HepG2 (cell line): ENCODE results near the gene SLC16A3. TPM values are rescaled to one million over a fixed set of nuclear protein-coding genes. Genes with fewer than 3 reads are reported as not detected.
A peak's percentile ranks its signal among the peaks of the same experiment; 100 is the strongest.

Experiments used
- ATAC-seq: fragments of 200-7000 bp; cut with Tn5 transposase; 3 replicates; pipeline ENCODE4 v1.9.1; 2020; ENCODE audit warnings: mild to moderate bottlenecking, moderate library complexity
- BruUV-seq: library from RNA; stranded (reverse); fragments of 400-500 nt; replicated peaks from 2 replicates; lab custom pipeline; 2021; lab: Mats Ljungman, UMichigan
- CTCF ChIA-PET: fragments of 300-600 bp; formaldehyde crosslinking; extraction: SDS; loops from one replicate; lab custom pipeline; 2021; ENCODE audit warnings: low total read pairs, inconsistent platforms, low intra/inter-chr PET ratio; lab: Yijun Ruan, JAX
- POLR2A ChIA-PET: fragments of 350-600 bp; sonication (Branson Sonifier 250); formaldehyde crosslinking; loops from one replicate; lab custom pipeline; 2020; ENCODE audit warnings: antibody characterized with exemption, inconsistent platforms; lab: Yijun Ruan, JAX
- DNase-seq: peaks from one replicate; pipeline ENCODE4 v3.0.0-alpha.2; 2015; ENCODE audit warnings: low spot score
- FAIRE-seq: peaks from 3 replicates; lab custom pipeline; 2011; peaks lifted over from hg19 to GRCh38; lab: Jason Lieb, UNC
- H2AFZ ChIP-seq: one replicate; pipeline ENCODE4 v1.6.1; 2011; ENCODE audit warnings: low read length, inconsistent platforms
- H3K27ac ChIP-seq: fragments of 300-600 bp; 3 replicates; pipeline ENCODE4 v1.8.0; 2011; ENCODE audit warnings: mixed run types, mild to moderate bottlenecking, mixed read lengths, low read length, inconsistent platforms; ENCODE audit not compliant: insufficient read depth; ENCODE audit errors: extremely low read length
- H3K27me3 ChIP-seq, 2 experiments: fragments of 200-600 bp in 1 of 2; 2 replicates in 1 of 2; 3 replicates in 1 of 2; pipeline versions ENCODE4 v1.6.0 to v1.8.0; 2011; ENCODE audit warnings: low read length in 2 of 2, mild to moderate bottlenecking in 2 of 2, moderate library complexity in 2 of 2, inconsistent platforms in 1 of 2; ENCODE audit not compliant: insufficient read depth in 2 of 2, control insufficient read depth in 1 of 2
- H3K36me3 ChIP-seq, 2 experiments: fragments of 200-600 bp in 1 of 2; replicated peaks in 1 of 2; 2 replicates in 1 of 2; 3 replicates in 1 of 2; pipeline versions ENCODE4 v1.5.1 to v1.8.0; 2011; ENCODE audit warnings: low read length in 2 of 2, inconsistent platforms in 1 of 2; ENCODE audit not compliant: insufficient read depth in 2 of 2, control insufficient read depth in 1 of 2
- H3K4me1 ChIP-seq: 2 replicates; pipeline ENCODE4 v1.5.1; 2012; ENCODE audit warnings: low read length, inconsistent platforms; ENCODE audit not compliant: insufficient read depth
- H3K4me2 ChIP-seq: 2 replicates; pipeline ENCODE4 v1.6.0; 2011; ENCODE audit warnings: low read depth, low read length, inconsistent platforms
- H3K4me3 ChIP-seq, 3 experiments: fragments of 200-600 bp in 1 of 3; sonication (generic), shearing (Covaris generic) in 1 of 3; replicated peaks in 1 of 3; 2 replicates each; pipeline ENCODE4 v1.5.1; 2011 to 2016; ENCODE audit warnings: low read length in 3 of 3, inconsistent platforms in 2 of 3, low read depth in 2 of 3, mild to moderate bottlenecking in 2 of 3, control low read depth in 1 of 3, mixed read lengths in 1 of 3; ENCODE audit not compliant: insufficient read depth in 1 of 3
- H3K79me2 ChIP-seq: one replicate; pipeline ENCODE4 v1.6.1; 2011; ENCODE audit warnings: low read length, inconsistent platforms; ENCODE audit not compliant: insufficient read depth
- H3K9ac ChIP-seq: 2 replicates; pipeline ENCODE4 v1.6.0; 2011; ENCODE audit warnings: mild to moderate bottlenecking, low read depth, low read length, inconsistent platforms; ENCODE audit not compliant: insufficient read depth
- H3K9me3 ChIP-seq: 2 replicates; pipeline ENCODE4 v1.5.1; 2012; ENCODE audit warnings: mild to moderate bottlenecking, low read length
- H4K20me1 ChIP-seq: 2 replicates; pipeline ENCODE4 v1.6.0; 2011; ENCODE audit warnings: inconsistent platforms, mild to moderate bottlenecking, low read length, moderate library complexity; ENCODE audit not compliant: insufficient read depth
- AGO2 ChIP-seq: fragments of 200-400 bp; formaldehyde crosslinking; optimal IDR thresholded peaks from 2 replicates; pipeline ENCODE3; 2017; ENCODE audit warnings: mild to moderate bottlenecking, low read depth, low read length, moderate library complexity
- CEBPG ChIP-seq: IDR thresholded peaks from 2 replicates; pipeline ENCODE4 v1.6.1; 2016
- CEBPZ ChIP-seq: IDR thresholded peaks from 2 replicates; pipeline ENCODE4 v1.6.1; 2012; ENCODE audit warnings: low read length, improper control_type of control experiment
- KDM2A ChIP-seq: sonication (generic); formaldehyde crosslinking; IDR thresholded peaks from 2 replicates; pipeline ENCODE4 v1.4.0; 2020; ENCODE audit warnings: low read depth, missing genetic modification reagents, borderline replicate concordance
- MTA3 ChIP-seq: sonication (generic); formaldehyde crosslinking; IDR thresholded peaks from 2 replicates; pipeline ENCODE4 v1.4.0; 2020; ENCODE audit warnings: missing genetic modification reagents
- NAIF1 ChIP-seq: sonication (generic); formaldehyde crosslinking; IDR thresholded peaks from 2 replicates; pipeline ENCODE4 v1.5.0; 2020; ENCODE audit warnings: mild to moderate bottlenecking, missing genetic modification reagents, borderline replicate concordance
- SIN3A ChIP-seq: IDR thresholded peaks from 2 replicates; pipeline ENCODE4 v1.6.1; 2011; ENCODE audit warnings: low read depth, mild to moderate bottlenecking, control low read depth, low read length, borderline replicate concordance
- TCF7 ChIP-seq: sonication (generic); IDR thresholded peaks from 2 replicates; pipeline ENCODE4 v1.6.1; 2016; ENCODE audit warnings: antibody characterized with exemption, low read depth
- YEATS4 ChIP-seq: sonication (generic); formaldehyde crosslinking; IDR thresholded peaks from 2 replicates; pipeline ENCODE4 v1.4.0; 2020; ENCODE audit warnings: missing genetic modification reagents, borderline replicate concordance
- ZNF232 ChIP-seq: sonication (generic); formaldehyde crosslinking; IDR thresholded peaks from 2 replicates; pipeline ENCODE4 v1.4.0; 2020; ENCODE audit warnings: missing genetic modification reagents, borderline replicate concordance
- ZNF260 ChIP-seq: sonication (generic); formaldehyde crosslinking; IDR thresholded peaks from 2 replicates; pipeline ENCODE4 v1.4.0; 2020; ENCODE audit warnings: missing genetic modification reagents, low read depth, mild to moderate bottlenecking, borderline replicate concordance
- ZNF451 ChIP-seq: sonication (generic); formaldehyde crosslinking; IDR thresholded peaks from 2 replicates; pipeline ENCODE4 v1.5.0; 2020; ENCODE audit warnings: mild to moderate bottlenecking, missing genetic modification reagents
- ZNF557 ChIP-seq: sonication (generic); formaldehyde crosslinking; IDR thresholded peaks from 2 replicates; pipeline ENCODE4 v1.4.0; 2020; ENCODE audit warnings: missing genetic modification reagents
- WGBS: methylation state at CpG from one replicate; pipeline ENCODE4 v1.1.6; 2017; ENCODE audit warnings: low lambda C conversion rate; 5-methylcytosine and 5-hydroxymethylcytosine counted together
- in situ Hi-C: cut with HindIII; loops from 2 replicates; pipeline ENCODE4 v1.10.0; 2017; ENCODE audit warnings: low pct_unique_long_range_greater_than_20kb; ENCODE audit not compliant: extremely low pct_ligation_motif_present
- intact Hi-C: fragments of 100-400 bp; cut with micrococcal nuclease; formaldehyde crosslinking; loops from one replicate; pipeline ENCODE4 v1.10.0; 2022; ENCODE audit not compliant: unreplicated experiment
- polyA plus RNA-seq, 8 experiments: library from polyadenylated mRNA; depleted of rRNA in 3 of 8; stranded (reverse) in 7 of 8; unstranded in 1 of 8; fragments of >200 nt; fragmentation: Illumina TruSeq in 4 of 8; extraction: Trizol in 4 of 8; gene quantifications; 2 replicates each; pipeline versions ENCODE4 v1.2.1 to v1.2.3, GENCODE V29; 2011 to 2016; ENCODE audit warnings: low read depth in 4 of 8, missing spikeins in 1 of 8, mixed read lengths in 1 of 8; ENCODE audit not compliant: insufficient read depth in 1 of 8
- total RNA-seq, 5 experiments: library from RNA; depleted of rRNA; stranded (reverse); fragments of >200 nt; fragmentation: Illumina TruSeq; extraction: Trizol; gene quantifications; 2 replicates each; pipeline ENCODE4 v1.2.3, GENCODE V29; 2016; ENCODE audit warnings: low read depth in 1 of 5
- TF ChIP-seq, protein P1 (sequence below): sonication (generic); formaldehyde crosslinking; IDR thresholded peaks from 2 replicates; pipeline ENCODE4 v1.5.0; 2020; ENCODE audit warnings: missing genetic modification reagents
- TF ChIP-seq, protein P2 (sequence below): sonication (generic); formaldehyde crosslinking; IDR thresholded peaks from 2 replicates; pipeline ENCODE4 v1.4.0; 2020; ENCODE audit warnings: mild to moderate bottlenecking, missing genetic modification reagents
- TF ChIP-seq, protein P3 (sequence below): sonication (generic); formaldehyde crosslinking; IDR thresholded peaks from 2 replicates; pipeline ENCODE4 v1.4.0; 2020; ENCODE audit warnings: missing genetic modification reagents

Gene SLC16A3
- total and polyA plus RNA-seq, 2 of the 13 experiments (the other 11 are each of a cell fraction or from before 2014, with no cell fraction given), result 242 to 349 TPM

GRCh38 chr17:82226809-82227628 is 1.8 kb upstream of the SLC16A3 start:
- H3K9ac ChIP-seq, result peak overlapping the region; percentile 66
- H3K36me3 ChIP-seq, result no peaks in the 10 kb centered on the region
- H3K79me2 ChIP-seq, result peaks cover 28% of the 10 kb centered on the region
- H2AFZ ChIP-seq, result no peak overlapping the region
- no TSS peak for BruUV-seq
- no peaks in the 10 kb centered on the region for H3K9me3 ChIP-seq
- ChIA-PET CTCF (no interaction called here), POLR2A (interaction anchor here (1.0 to 3.2 kb wide), 6 partner anchors 9 to 250 kb away, joined by 3 to 29 read pairs (median 8); partner anchors contain the start of gene CCDC57)
- ATAC-seq (peak; percentile 5; the same call in 1 of the 3 replicates), DNase-seq (no peak), FAIRE-seq (no peak)
- peak overlapping the region; percentile 27 for H3K27ac ChIP-seq
- H3K4me2 ChIP-seq, result peak overlapping the region; percentile 95
- peak overlapping the region; percentile 8 to 77 (median 60); a peak in 4 of 6 replicates for H3K4me3 ChIP-seq
- H4K20me1 ChIP-seq, result peaks cover 25% of the 10 kb centered on the region
- H3K27me3 ChIP-seq, result no peaks in the 10 kb centered on the region; a peak in 1 of 5 replicates
- 37% methylated on average over 8 of the region's 16 CpGs for WGBS
- intact Hi-C loops (no loop called here), in situ Hi-C loops (no loop called here)
- peaks cover 52% of the 10 kb centered on the region for H3K4me1 ChIP-seq
- no peak for TF ChIP-seq SIN3A
- TF ChIP-seq NAIF1 (CRISPR knock-in tag), result no peak
- peak; percentile 57 for TF ChIP-seq AGO2
- TF ChIP-seq CEBPG (CRISPR knock-in tag), result no peak
- peak; percentile 45; the same call in 1 of the 2 replicates for TF ChIP-seq KDM2A (CRISPR knock-in tag)
- no peak for TF ChIP-seq TCF7
- TF ChIP-seq, protein P1, sequence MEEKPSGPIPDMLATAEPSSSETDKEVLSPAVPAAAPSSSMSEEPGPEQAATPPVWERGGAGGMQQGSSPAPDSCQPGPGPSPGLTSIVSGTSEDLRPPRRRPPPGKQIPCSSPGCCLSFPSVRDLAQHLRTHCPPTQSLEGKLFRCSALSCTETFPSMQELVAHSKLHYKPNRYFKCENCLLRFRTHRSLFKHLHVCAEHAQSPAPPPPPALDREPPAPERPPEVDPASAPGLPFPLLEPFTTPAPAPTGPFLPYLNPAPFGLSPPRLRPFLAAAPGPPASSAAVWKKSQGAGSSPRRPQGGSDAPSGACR (CRISPR knock-in tag), result peak; percentile 38; the same call in 1 of the 2 replicates
- 0 out of 2 replicates have a peak, but pooled peaks have one; percentile 27 for TF ChIP-seq ZNF451 (CRISPR knock-in tag)
- TF ChIP-seq, protein P2, sequence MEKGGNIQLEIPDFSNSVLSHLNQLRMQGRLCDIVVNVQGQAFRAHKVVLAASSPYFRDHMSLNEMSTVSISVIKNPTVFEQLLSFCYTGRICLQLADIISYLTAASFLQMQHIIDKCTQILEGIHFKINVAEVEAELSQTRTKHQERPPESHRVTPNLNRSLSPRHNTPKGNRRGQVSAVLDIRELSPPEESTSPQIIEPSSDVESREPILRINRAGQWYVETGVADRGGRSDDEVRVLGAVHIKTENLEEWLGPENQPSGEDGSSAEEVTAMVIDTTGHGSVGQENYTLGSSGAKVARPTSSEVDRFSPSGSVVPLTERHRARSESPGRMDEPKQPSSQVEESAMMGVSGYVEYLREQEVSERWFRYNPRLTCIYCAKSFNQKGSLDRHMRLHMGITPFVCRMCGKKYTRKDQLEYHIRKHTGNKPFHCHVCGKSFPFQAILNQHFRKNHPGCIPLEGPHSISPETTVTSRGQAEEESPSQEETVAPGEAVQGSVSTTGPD (CRISPR knock-in tag), result no peak; the same call in 1 of the 2 replicates
- TF ChIP-seq, protein P3, sequence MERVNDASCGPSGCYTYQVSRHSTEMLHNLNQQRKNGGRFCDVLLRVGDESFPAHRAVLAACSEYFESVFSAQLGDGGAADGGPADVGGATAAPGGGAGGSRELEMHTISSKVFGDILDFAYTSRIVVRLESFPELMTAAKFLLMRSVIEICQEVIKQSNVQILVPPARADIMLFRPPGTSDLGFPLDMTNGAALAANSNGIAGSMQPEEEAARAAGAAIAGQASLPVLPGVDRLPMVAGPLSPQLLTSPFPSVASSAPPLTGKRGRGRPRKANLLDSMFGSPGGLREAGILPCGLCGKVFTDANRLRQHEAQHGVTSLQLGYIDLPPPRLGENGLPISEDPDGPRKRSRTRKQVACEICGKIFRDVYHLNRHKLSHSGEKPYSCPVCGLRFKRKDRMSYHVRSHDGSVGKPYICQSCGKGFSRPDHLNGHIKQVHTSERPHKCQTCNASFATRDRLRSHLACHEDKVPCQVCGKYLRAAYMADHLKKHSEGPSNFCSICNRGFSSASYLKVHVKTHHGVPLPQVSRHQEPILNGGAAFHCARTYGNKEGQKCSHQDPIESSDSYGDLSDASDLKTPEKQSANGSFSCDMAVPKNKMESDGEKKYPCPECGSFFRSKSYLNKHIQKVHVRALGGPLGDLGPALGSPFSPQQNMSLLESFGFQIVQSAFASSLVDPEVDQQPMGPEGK (CRISPR knock-in tag), result peak; percentile 84
- no peak for TF ChIP-seq ZNF260 (CRISPR knock-in tag)
- no peak for TF ChIP-seq CEBPZ
- no peak; the same call in 1 of the 2 replicates for TF ChIP-seq YEATS4
- no peak for TF ChIP-seq ZNF232 (CRISPR knock-in tag)
- TF ChIP-seq MTA3 (CRISPR knock-in tag), result no peak
- TF ChIP-seq ZNF557 (CRISPR knock-in tag), result no peak
